Hematopoietic multipotent progenitor cell (in vitro differentiated cells): ENCODE results near the gene AGMO. TPM values are rescaled to one million over a fixed set of nuclear protein-coding genes. Genes with fewer than 3 reads are reported as not detected.

Experiments used
- DNase-seq, 3 donors: peaks; one replicate each; pipeline ENCODE4 v3.0.0-alpha.2; 2011 to 2015; ENCODE audit warnings: low read depth in 2 of 3, low spot score in 2 of 3
- total RNA-seq: library from RNA; depleted of rRNA; stranded (reverse); fragments of >200 nt; gene quantifications from one replicate; pipeline ENCODE4 v1.2.3, GENCODE V29; 2012

AGMO gene
- total RNA-seq, 1 donor, result not detected

DNA sequence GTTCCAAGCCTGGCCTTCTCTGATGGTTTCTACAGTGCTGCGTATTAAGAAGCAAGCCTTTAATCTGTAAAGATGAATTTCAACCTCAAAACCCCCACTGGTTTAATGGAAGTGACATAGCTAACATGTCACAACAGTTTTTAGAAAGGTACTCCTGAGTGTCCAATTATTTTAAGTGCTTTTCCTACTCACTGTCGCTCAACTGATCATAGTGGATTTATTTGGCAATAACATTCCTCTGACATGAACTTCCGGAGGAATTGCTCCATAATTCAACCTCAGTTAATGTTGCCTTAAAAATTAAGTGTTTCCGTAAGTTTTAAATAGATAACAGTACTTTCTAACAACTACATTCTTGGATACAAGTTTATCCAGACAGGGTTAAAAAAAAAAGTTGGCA is 57.5 kb downstream of the AGMO start:
- DNase-seq, result no peak

- no peak for DNase-seq
Measured at GRCh38 chr7:15503603-15504290, 58.1 kb downstream of the AGMO start.

GRCh38 chr7:15498465-15498864 is 63.4 kb downstream of the AGMO start:
- no peak for DNase-seq

- no peak for DNase-seq
Measured at GRCh38 chr7:15495170-15495569, 66.6 kb downstream of the AGMO start.

- no peak for DNase-seq
Measured at GRCh38 chr7:15494711-15495110, 67.1 kb downstream of the AGMO start.

DNA sequence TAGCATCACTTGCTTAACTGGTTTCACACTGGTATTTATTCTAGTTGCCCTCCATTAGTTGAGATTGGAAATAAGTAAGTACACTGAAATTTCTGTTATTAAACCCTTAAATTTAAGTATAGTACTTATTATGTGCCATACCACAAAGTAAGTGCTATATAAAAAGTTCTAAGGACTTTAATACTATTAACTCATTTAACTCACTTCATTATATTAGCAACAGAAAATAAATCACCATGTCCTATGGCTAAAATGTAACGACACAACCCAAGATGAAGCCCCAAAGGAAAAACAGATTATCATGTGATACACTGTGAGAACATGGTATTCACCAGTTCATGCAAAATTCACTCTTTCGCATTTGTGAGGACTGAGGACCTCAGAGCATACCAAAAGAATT is 70.5 kb downstream of the AGMO start:
- DNase-seq, result no peak

DNA sequence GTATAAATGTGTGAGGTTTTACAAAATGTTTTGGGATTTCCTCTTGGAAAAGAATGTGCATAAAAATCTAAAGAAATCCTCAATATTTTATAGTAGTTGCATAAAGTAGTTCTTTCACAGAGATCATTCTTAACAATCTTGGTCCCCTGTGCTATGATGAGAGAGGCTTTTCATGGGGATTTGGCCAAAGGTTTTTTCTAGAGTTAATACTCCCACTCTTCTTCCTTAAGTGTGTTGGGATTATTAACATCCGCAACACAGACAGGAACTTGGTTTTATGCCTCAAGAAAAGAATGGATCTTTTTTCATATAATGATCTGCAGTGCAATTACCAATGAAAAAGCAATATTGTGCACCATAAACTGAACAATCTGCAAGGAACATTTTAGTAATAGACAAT is 71.5 kb downstream of the AGMO start:
- DNase-seq, result no peak

DNA sequence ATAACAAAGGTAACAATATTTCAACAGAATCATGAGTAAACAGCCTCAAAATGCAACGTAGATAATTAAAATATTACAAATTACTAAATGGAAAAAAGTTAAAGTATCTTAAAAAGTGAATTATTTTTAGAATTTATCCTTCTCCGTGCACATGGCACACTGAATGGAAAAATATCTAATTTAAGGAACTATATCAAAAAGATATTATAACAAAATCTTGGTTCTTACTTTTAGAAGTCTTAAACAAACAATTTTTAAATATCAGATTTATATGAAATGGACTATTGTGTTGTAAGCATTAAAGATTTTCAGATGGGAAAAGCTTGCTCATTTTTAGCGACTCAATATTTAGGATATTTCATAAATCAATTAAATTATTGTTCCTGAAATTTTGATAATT is 72.0 kb downstream of the AGMO start:
- DNase-seq, result no peak

DNA sequence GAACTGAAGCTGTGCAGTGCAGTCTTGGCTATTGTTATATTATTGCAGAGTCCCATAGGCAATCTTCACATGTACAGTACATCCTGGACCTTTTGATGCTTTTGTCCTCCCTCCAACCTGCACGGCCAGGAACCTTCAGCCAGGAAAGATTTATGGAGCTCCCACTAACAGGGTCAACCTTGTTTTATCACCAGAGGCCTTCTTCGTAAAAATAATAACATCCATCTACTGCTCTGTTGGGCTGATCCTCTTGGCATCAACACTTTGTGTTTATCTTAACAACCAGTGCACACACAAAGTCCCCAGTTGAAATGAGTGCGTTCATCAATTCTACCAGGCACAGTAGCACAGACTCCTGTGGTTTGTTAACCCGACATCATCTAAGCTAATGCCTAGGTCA is 72.4 kb downstream of the AGMO start:
- DNase-seq, result no peak

- DNase-seq, result no peak
Measured at GRCh38 chr7:15488401-15488800, 73.4 kb downstream of the AGMO start.

DNA sequence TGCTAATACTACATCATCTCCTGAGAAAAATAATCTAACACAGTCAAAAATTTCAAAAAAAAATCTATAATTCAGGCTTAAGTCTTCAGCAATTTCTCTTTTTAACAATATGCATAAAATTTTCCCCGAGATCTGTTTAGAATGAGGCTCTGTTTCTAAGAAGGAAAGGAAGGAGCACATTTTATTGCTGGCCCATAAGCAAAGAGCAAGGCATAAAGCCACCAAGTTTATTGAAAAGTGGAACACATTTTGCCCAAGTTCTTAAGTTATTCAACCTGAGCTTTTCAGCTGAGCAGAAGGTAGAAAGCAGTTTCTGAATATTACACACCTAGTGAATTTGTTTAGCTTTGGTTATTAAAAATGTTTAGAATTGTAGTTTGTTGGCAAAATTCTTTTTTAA is 73.9 kb downstream of the AGMO start:
- no peak for DNase-seq

GRCh38 chr7:15485998-15486397 is 75.8 kb downstream of the AGMO start:
- no peak for DNase-seq

- DNase-seq, result no peak
Measured at GRCh38 chr7:15485431-15485830, 76.4 kb downstream of the AGMO start.

GRCh38 chr7:15481132-15481531 is 80.7 kb downstream of the AGMO start:
- DNase-seq, result no peak

GRCh38 chr7:15478401-15478800 is 83.4 kb downstream of the AGMO start:
- DNase-seq, result no peak

- no peak for DNase-seq
Measured at GRCh38 chr7:15476531-15476918, 85.3 kb downstream of the AGMO start.

GRCh38 chr7:15475808-15476530 is 85.8 kb downstream of the AGMO start:
- no peak for DNase-seq

- no peak for DNase-seq
Measured at GRCh38 chr7:15471669-15471950, 90.2 kb downstream of the AGMO start.

GRCh38 chr7:15470825-15471668 is 90.8 kb downstream of the AGMO start:
- no peak for DNase-seq

GRCh38 chr7:15464667-15465121 is 97.1 kb downstream of the AGMO start:
- no peak for DNase-seq

DNA sequence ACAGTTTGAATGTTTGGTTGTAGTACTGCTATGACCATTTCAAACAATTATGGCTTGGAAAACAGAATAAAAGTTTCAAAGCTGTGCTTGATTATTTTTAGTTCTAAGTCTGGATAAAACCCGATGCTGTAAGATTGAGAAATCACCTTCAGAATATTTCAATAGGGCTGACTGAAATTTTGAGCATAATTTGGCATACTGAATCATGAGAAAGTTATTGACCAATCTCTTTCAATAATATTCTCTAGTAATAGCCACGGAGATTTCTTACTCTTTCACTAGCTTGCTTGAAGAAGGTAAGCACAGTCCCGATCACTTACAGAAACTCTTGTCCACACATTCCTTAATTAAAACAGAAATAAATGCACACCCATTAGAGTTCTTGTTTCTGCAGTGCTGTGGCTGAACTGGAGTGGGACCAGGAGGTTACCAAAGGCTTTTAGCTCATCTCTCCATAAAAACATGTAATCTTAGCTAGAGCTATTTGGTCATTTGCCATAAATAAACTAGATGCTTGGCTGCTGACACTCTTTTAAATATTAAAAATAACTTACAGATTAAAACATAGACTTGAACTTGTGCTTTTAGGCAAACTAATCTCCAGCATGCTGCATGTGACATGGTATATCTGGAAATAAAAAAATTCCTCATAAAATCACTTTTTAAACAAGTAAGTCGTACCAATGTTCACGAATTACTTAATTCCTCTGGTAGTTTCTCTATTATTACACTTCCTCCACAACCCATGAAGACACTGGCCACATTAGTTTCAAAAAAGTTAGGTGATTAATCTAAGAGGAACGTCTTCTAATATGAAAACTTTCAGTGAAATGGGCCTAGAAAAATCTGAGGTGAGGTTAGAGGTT is 97.8 kb downstream of the AGMO start:
- DNase-seq, result no peak
